Transverse colon (tissue), 4 donors: ENCODE measurements around the gene AOX1. TPM values are rescaled to one million over a fixed set of nuclear protein-coding genes. Genes with fewer than 3 reads are reported as not detected.
"Not testable (repeated sequence)": the region's sequence is repeated elsewhere in the genome, so short reads cannot be mapped to it uniquely, and the experiment has no call there.

Experiments used
- DNase-seq: peaks from one replicate; pipeline ENCODE4 v3.0.0-alpha.2; 2019
- H3K27ac ChIP-seq, 4 donors: fragments of 200-600 bp; sonication (generic); 2 replicates each; pipeline ENCODE4 v1.5.1; 2016 to 2018; ENCODE audit warnings: inconsistent platforms in 4 of 4
- H3K27me3 ChIP-seq: fragments of 200-600 bp; sonication (generic); 2 replicates; pipeline ENCODE4 v1.5.1; 2017; ENCODE audit warnings: inconsistent platforms
- H3K36me3 ChIP-seq, 4 donors: fragments of 200-600 bp; sonication (generic); 2 replicates each; pipeline ENCODE4 v1.5.1; 2017 to 2019; ENCODE audit warnings: inconsistent platforms in 4 of 4
- H3K4me1 ChIP-seq, 4 donors: fragments of 200-600 bp; sonication (generic); 2 replicates each; pipeline ENCODE4 v1.5.1; 2017 to 2020; ENCODE audit warnings: inconsistent platforms in 4 of 4
- H3K4me3 ChIP-seq, 4 donors: fragments of 200-600 bp; sonication (generic); 1 replicate in 1 of 4; 2 replicates in 3 of 4; pipeline versions ENCODE4 v1.5.1 to v1.6.1; 2017 to 2019; ENCODE audit warnings: inconsistent platforms in 4 of 4
- H3K9me3 ChIP-seq, 2 donors: fragments of 200-600 bp; sonication (generic); 2 replicates each; pipeline ENCODE4 v1.5.1; 2017 to 2019; ENCODE audit warnings: inconsistent platforms in 2 of 2
- EP300 ChIP-seq: sonication (generic); formaldehyde crosslinking; IDR thresholded peaks from one replicate; pipeline ENCODE4 v1.6.1; 2017; ENCODE audit warnings: antibody characterized with exemption, low read depth
- POLR2A ChIP-seq: fragments of 450-650 bp; IDR thresholded peaks from one replicate; pipeline ENCODE4 v1.6.1; 2016; ENCODE audit warnings: antibody characterized with exemption, mild to moderate bottlenecking, moderate library complexity
- POLR2AphosphoS5 ChIP-seq, 3 donors: sonication (generic); formaldehyde crosslinking; IDR thresholded peaks; one replicate each; pipeline ENCODE4 v1.6.1; 2016; ENCODE audit warnings: antibody characterized with exemption in 3 of 3
- WGBS, 2 donors: methylation state at CpG; one replicate each; pipeline ENCODE4 v1.1.5; 2018; ENCODE audit warnings: low coverage in 1 of 2; 5-methylcytosine and 5-hydroxymethylcytosine counted together
- in situ Hi-C, 4 donors: fragments of 200-750 bp; cut with MboI; loops; one replicate each; pipeline versions ENCODE4 v1.15.0 to v1.15.1; 2017; ENCODE audit warnings: low sequenced_read_pairs in 3 of 4, low pct_ligation_motif_present in 1 of 4, low pct_unique_long_range_greater_than_20kb in 1 of 4
- intact Hi-C: fragments of 100-400 bp; cut with DNase I; formaldehyde crosslinking; loops from one replicate; pipeline ENCODE4 v1.15.1; 2023; ENCODE audit warnings: low total_unique reads
- total RNA-seq, 4 donors: library from RNA; depleted of rRNA; stranded (reverse); fragments of >200 nt; gene quantifications; one replicate each; pipeline ENCODE4 v1.1.0, GENCODE V29; 2016
- TF ChIP-seq, protein P1 (sequence below), 5 experiments: fragments of 200-600 bp in 3 of 5; fragments of 450-650 bp in 2 of 5; sonication (generic) in 3 of 5; IDR thresholded peaks; 1 replicate in 2 of 5; 2 replicates in 3 of 5; pipeline ENCODE4 v1.5.1; 2016 to 2017; ENCODE audit warnings: antibody characterized with exemption in 5 of 5, inconsistent platforms in 3 of 5, mild to moderate bottlenecking in 2 of 5, moderate library complexity in 1 of 5

Gene AOX1
- total RNA-seq, 4 donors from 2014 or later = 12.0 to 28.1 (median 19.0) TPM

GRCh38 chr2:200713003-200713703 is 127.3 kb downstream of the AOX1 start:
- Histone ChIP-seq H3K27ac (peak overlapping the region; percentile 67 to 75 (median 74)), H3K4me3 (peak overlapping the region; percentile 9 to 41 (median 26)), H3K36me3 (no peaks in the 10 kb centered on the region), H3K27me3 (peaks cover 3% of the 10 kb centered on the region), H3K4me1 (peaks cover 0 to 11% (median 8%) of the 10 kb centered on the region in 4 donors), H3K9me3 (no peaks in the 10 kb centered on the region)
- DNase-seq = peak; percentile 90
- in situ Hi-C loops = loop anchor here in 2 of 4 donors (10.0 to 25.0 kb wide), 3 partner anchors 99 to 751 kb away; partner anchors contain the start of genes BZW1 (in 2 of the 2), MAIP1 (in 1 of the 2) and TYW5 (in 1 of the 2)
- TF ChIP-seq POLR2AphosphoS5 (IDR thresholded peaks at IDR 0.05) (peak; percentile 67 to 88 (median 87)), POLR2A (peak; percentile 86), EP300 (no peak)
- TF ChIP-seq, protein P1, sequence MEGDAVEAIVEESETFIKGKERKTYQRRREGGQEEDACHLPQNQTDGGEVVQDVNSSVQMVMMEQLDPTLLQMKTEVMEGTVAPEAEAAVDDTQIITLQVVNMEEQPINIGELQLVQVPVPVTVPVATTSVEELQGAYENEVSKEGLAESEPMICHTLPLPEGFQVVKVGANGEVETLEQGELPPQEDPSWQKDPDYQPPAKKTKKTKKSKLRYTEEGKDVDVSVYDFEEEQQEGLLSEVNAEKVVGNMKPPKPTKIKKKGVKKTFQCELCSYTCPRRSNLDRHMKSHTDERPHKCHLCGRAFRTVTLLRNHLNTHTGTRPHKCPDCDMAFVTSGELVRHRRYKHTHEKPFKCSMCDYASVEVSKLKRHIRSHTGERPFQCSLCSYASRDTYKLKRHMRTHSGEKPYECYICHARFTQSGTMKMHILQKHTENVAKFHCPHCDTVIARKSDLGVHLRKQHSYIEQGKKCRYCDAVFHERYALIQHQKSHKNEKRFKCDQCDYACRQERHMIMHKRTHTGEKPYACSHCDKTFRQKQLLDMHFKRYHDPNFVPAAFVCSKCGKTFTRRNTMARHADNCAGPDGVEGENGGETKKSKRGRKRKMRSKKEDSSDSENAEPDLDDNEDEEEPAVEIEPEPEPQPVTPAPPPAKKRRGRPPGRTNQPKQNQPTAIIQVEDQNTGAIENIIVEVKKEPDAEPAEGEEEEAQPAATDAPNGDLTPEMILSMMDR (IDR thresholded peaks at IDR 0.05) = peak; percentile 72 to 83 (median 73)
- WGBS, 2 donors = 4 to 5% methylated on average over 6 to 17 of the region's 17 CpGs
- intact Hi-C loops = loop anchor here (2.0 kb wide), 1 partner anchor 98 kb away; the partner anchor contains the start of gene BZW1

GRCh38 chr2:200713704-200714064 is 127.9 kb downstream of the AOX1 start:
- 96% methylated on average over 4 of the region's 4 CpGs; no CpG with 5 or more reads in 1 of the 2 donors for WGBS, 2 donors
- no peaks in the 10 kb centered on the region for H3K9me3 ChIP-seq
- peak overlapping the region; percentile 67 to 75 (median 74) for H3K27ac ChIP-seq
- H3K36me3 ChIP-seq = no peaks in the 10 kb centered on the region
- H3K27me3 ChIP-seq = peaks cover 8% of the 10 kb centered on the region
- TF ChIP-seq POLR2A = no peak
- TF ChIP-seq, protein P1 (IDR thresholded peaks at IDR 0.05) = no peak
- no peak for TF ChIP-seq POLR2AphosphoS5 (IDR thresholded peaks at IDR 0.05)
- TF ChIP-seq EP300 = no peak
- in situ Hi-C loops = loop anchor here in 2 of 4 donors (10.0 to 25.0 kb wide), 3 partner anchors 99 to 751 kb away; partner anchors contain the start of genes BZW1 (in 2 of the 2), MAIP1 (in 1 of the 2) and TYW5 (in 1 of the 2)
- peak overlapping the region in 2 of 4 donors; percentile 24 to 27 for H3K4me3 ChIP-seq
- intact Hi-C loops = loop anchor here (2.0 kb wide), 1 partner anchor 97 kb away; the partner anchor contains the start of gene BZW1
- H3K4me1 ChIP-seq = peaks cover 0 to 11% (median 8%) of the 10 kb centered on the region in 4 donors
- no peak for DNase-seq

DNA sequence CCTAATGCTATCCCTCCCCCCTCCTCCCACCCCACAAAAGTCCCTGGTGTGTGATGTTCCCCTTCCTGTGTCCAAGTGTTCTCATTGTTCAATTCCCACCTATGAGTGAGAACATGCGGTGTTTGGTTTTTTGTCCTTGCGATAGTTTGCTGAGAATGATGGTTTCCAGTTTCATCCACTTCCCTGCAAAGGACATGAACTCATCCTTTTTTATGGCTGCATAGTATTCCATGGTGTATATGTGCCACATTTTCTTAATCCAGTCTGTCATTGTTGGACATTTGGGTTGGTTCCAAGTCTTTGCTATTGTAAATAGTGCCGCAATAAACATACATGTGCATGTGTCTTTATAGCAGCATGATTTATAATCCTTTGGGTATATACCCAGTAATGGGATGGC is 129.2 kb downstream of the AOX1 start:
- H3K36me3 ChIP-seq, H3K27me3 ChIP-seq, DNase-seq, H3K27ac ChIP-seq, intact Hi-C loops, H3K9me3 ChIP-seq, H3K4me3 ChIP-seq: not testable (repeated sequence)
- H3K4me1 ChIP-seq = peaks cover 0 to 11% (median 8%) of the 10 kb centered on the region in 4 donors
- in situ Hi-C loops = loop anchor here in 2 of 4 donors (10.0 to 25.0 kb wide), 3 partner anchors 97 to 753 kb away; partner anchors contain the start of genes BZW1 (in 2 of the 2), MAIP1 (in 1 of the 2) and TYW5 (in 1 of the 2)
- 83 to 100% methylated on average over 2 to 3 of the region's 3 CpGs for WGBS, 2 donors

- TF ChIP-seq POLR2AphosphoS5 (IDR thresholded peaks at IDR 0.05) (no peak), POLR2A (no peak), EP300 (no peak)
- TF ChIP-seq, protein P1 (IDR thresholded peaks at IDR 0.05) = no peak
- Histone ChIP-seq H3K4me1 (peaks cover 0 to 11% (median 8%) of the 10 kb centered on the region in 4 donors), H3K9me3 (no peaks in the 10 kb centered on the region), H3K27ac (no peak overlapping the region), H3K27me3 (peaks cover 9% of the 10 kb centered on the region), H3K4me3 (no peak overlapping the region), H3K36me3 (no peaks in the 10 kb centered on the region)
- 83 to 100% methylated on average over 1 of the region's 1 CpG for WGBS, 2 donors
- intact Hi-C loops = no loop called here
- in situ Hi-C loops = loop anchor here in 2 of 4 donors (10.0 to 25.0 kb wide), 3 partner anchors 96 to 754 kb away; partner anchors contain the start of genes BZW1 (in 2 of the 2), MAIP1 (in 1 of the 2) and TYW5 (in 1 of the 2)
- DNase-seq = no peak
Observed at GRCh38 chr2:200716386-200716785, 130.6 kb downstream of the AOX1 start.

Other genes starting within 250 kb of the AOX1 start
- 10 to 100 TPM; 18.5 to 68.5 (median 20.7) TPM for gene KCTD18, start 75.9 kb upstream of the AOX1 start, total RNA-seq
- gene SGO2, start 59.8 kb upstream of the AOX1 start, total RNA-seq = 1 to 10 TPM in 3 of 4 donors, under 1 TPM in 1; 0.75 to 4.8 (median 2.9) TPM
- 100 to 1,000 TPM in 2 of 4 donors, 10 to 100 TPM in 2; 17.1 to 167 (median 110) TPM for gene BZW1, start 225.9 kb downstream of the AOX1 start, total RNA-seq